Astrocyte (in vitro differentiated cells and primary cell): Measurements from ENCODE around the gene TRAM1L1. TPM values are rescaled to one million over a fixed set of nuclear protein-coding genes. Genes with fewer than 3 reads are reported as not detected.
A peak's percentile ranks its signal among the peaks of the same experiment; 100 is the strongest.

Source experiments
- DNase-seq: peaks from one replicate; pipeline ENCODE4 v3.0.0-alpha.2; 2010; ENCODE audit warnings: low read depth
- FAIRE-seq: peaks from 2 replicates; lab custom pipeline; 2011; peaks lifted over from hg19 to GRCh38; lab: Jason Lieb, UNC
- H2AFZ ChIP-seq: 2 replicates; pipeline ENCODE4 v1.6.0; 2012; ENCODE audit warnings: low read depth, low read length, inconsistent platforms
- H3K27ac ChIP-seq: 2 replicates; pipeline ENCODE4 v1.5.1; 2011; ENCODE audit warnings: low read depth, low read length, inconsistent platforms
- H3K27me3 ChIP-seq: 2 replicates; pipeline ENCODE4 v1.6.0; 2011; ENCODE audit warnings: low read length, inconsistent platforms; ENCODE audit not compliant: insufficient read depth
- H3K36me3 ChIP-seq: 2 replicates; pipeline ENCODE4 v1.5.1; 2011; ENCODE audit warnings: low read length, inconsistent platforms; ENCODE audit not compliant: insufficient read depth
- H3K4me1 ChIP-seq: 2 replicates; pipeline ENCODE4 v1.5.1; 2011; ENCODE audit warnings: low read length, inconsistent platforms; ENCODE audit not compliant: insufficient read depth
- H3K4me2 ChIP-seq: 2 replicates; pipeline ENCODE4 v1.6.0; 2012; ENCODE audit warnings: low read length, inconsistent platforms
- H3K4me3 ChIP-seq: 2 replicates; pipeline ENCODE4 v1.5.1; 2011; ENCODE audit warnings: low read depth, mild to moderate bottlenecking, low read length, inconsistent platforms; ENCODE audit not compliant: insufficient read depth
- H3K79me2 ChIP-seq: 2 replicates; pipeline ENCODE4 v1.6.0; 2012; ENCODE audit warnings: mild to moderate bottlenecking, low read length, inconsistent platforms; ENCODE audit not compliant: insufficient read depth
- H3K9ac ChIP-seq: 2 replicates; pipeline ENCODE4 v1.6.0; 2012; ENCODE audit warnings: mild to moderate bottlenecking, low read length, inconsistent platforms
- H3K9me3 ChIP-seq: 2 replicates; pipeline ENCODE4 v1.5.1; 2012; ENCODE audit warnings: low read depth, mild to moderate bottlenecking, low read length, inconsistent platforms; ENCODE audit not compliant: insufficient read depth
- H4K20me1 ChIP-seq: 2 replicates; pipeline ENCODE4 v1.6.0; 2012; ENCODE audit warnings: low read length, inconsistent platforms; ENCODE audit not compliant: insufficient read depth
- H3K27ac Mint-ChIP-seq: one replicate; pipeline ENCODE4 v1.8.0; 2021; ENCODE audit warnings: mild to moderate bottlenecking, mixed read lengths; ENCODE audit not compliant: unreplicated experiment
- H3K27me3 Mint-ChIP-seq: one replicate; pipeline ENCODE4 v1.8.0; 2021; ENCODE audit warnings: low read depth, mixed read lengths; ENCODE audit not compliant: unreplicated experiment
- H3K36me3 Mint-ChIP-seq: one replicate; pipeline ENCODE4 v1.8.0; 2021; ENCODE audit warnings: low read depth, mixed read lengths; ENCODE audit not compliant: unreplicated experiment
- H3K4me1 Mint-ChIP-seq: one replicate; pipeline ENCODE4 v1.8.0; 2021; ENCODE audit warnings: low read depth, mixed read lengths; ENCODE audit not compliant: unreplicated experiment
- H3K4me3 Mint-ChIP-seq: one replicate; pipeline ENCODE4 v1.8.0; 2021; ENCODE audit warnings: mild to moderate bottlenecking, moderate library complexity, mixed read lengths; ENCODE audit not compliant: unreplicated experiment
- H3K9me3 Mint-ChIP-seq: one replicate; pipeline ENCODE4 v1.8.0; 2021; ENCODE audit warnings: mild to moderate bottlenecking, mixed read lengths; ENCODE audit not compliant: unreplicated experiment
- EZH2 ChIP-seq: IDR thresholded peaks from 2 replicates; pipeline ENCODE4 v1.6.1; 2012; ENCODE audit warnings: mild to moderate bottlenecking, low read length, inconsistent platforms; ENCODE audit not compliant: insufficient read depth
- total RNA-seq: library from RNA; stranded (reverse); gene quantifications from 2 replicates; pipeline ENCODE4 v1.2.1, GENCODE V29; 2021
- TF ChIP-seq, protein P1 (sequence below): IDR thresholded peaks from 2 replicates; pipeline ENCODE4 v1.5.1; 2011; ENCODE audit warnings: low read depth, mild to moderate bottlenecking, inconsistent platforms, low read length, moderate library complexity; ENCODE audit not compliant: insufficient read depth

Gene TRAM1L1
- total RNA-seq, 1 donor from 2014 or later: 2.3 TPM

DNA sequence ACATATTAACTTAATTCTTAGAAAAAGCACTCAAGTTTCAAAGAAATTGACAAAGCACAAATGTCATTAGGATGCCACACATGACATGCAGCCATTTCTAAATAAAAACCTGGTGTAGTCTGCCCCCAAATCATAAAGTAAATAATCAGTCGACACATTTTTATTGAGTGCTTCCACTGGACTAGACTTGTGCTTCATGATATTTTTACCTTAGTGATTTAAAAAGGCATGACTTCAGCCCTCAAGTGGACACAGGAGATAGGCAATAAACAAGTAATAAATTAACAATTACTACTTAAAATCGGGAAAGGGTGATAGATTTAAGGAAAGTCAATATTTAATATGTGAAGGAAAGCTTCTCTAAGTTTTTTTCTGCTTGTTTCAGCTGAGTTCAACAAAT is 7.6 kb downstream of the TRAM1L1 start:
- no peak overlapping the region for H3K9ac ChIP-seq
- no peak for DNase-seq
- no peak overlapping the region for H3K27ac ChIP-seq
- H3K27me3 ChIP-seq: no peaks in the 10 kb centered on the region
- H3K4me1 Mint-ChIP-seq: no peaks in the 10 kb centered on the region
- H3K4me1 ChIP-seq: no peaks in the 10 kb centered on the region
- H3K36me3 Mint-ChIP-seq: no peaks in the 10 kb centered on the region
- TF ChIP-seq, protein P1, sequence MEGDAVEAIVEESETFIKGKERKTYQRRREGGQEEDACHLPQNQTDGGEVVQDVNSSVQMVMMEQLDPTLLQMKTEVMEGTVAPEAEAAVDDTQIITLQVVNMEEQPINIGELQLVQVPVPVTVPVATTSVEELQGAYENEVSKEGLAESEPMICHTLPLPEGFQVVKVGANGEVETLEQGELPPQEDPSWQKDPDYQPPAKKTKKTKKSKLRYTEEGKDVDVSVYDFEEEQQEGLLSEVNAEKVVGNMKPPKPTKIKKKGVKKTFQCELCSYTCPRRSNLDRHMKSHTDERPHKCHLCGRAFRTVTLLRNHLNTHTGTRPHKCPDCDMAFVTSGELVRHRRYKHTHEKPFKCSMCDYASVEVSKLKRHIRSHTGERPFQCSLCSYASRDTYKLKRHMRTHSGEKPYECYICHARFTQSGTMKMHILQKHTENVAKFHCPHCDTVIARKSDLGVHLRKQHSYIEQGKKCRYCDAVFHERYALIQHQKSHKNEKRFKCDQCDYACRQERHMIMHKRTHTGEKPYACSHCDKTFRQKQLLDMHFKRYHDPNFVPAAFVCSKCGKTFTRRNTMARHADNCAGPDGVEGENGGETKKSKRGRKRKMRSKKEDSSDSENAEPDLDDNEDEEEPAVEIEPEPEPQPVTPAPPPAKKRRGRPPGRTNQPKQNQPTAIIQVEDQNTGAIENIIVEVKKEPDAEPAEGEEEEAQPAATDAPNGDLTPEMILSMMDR: no peak
- TF ChIP-seq EZH2: no peak
- H3K4me2 ChIP-seq: no peak overlapping the region
- H3K36me3 ChIP-seq: no peaks in the 10 kb centered on the region
- no peaks in the 10 kb centered on the region for H4K20me1 ChIP-seq
- H3K27ac Mint-ChIP-seq: no peak overlapping the region
- H3K9me3 ChIP-seq: no peaks in the 10 kb centered on the region
- H3K79me2 ChIP-seq: no peaks in the 10 kb centered on the region
- H3K4me3 Mint-ChIP-seq: no peak overlapping the region
- no peaks in the 10 kb centered on the region for H3K27me3 Mint-ChIP-seq
- FAIRE-seq: no peak
- H2AFZ ChIP-seq: no peak overlapping the region
- H3K4me3 ChIP-seq: no peak overlapping the region
- no peaks in the 10 kb centered on the region for H3K9me3 Mint-ChIP-seq

DNA sequence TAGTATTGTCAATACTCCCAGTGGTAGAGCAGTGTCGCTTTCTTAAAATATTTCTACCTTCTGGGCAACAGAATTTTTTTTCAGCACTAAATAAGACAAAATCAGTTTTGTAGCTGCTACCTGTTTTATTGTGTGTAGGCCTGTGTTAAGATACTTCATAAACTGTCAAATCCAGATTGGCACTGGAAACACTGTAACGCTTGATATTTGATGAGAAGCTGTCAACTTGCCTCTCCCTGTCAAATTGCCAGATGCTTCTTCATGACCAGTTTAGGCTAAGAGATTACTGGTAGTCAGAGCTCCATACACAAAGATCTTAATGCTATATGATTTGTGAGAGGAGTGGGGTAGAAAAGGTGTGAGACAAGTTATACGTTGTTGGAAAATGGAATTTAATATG is 17.3 kb downstream of the TRAM1L1 start:
- no peaks in the 10 kb centered on the region for H3K9me3 ChIP-seq
- no peak overlapping the region for H2AFZ ChIP-seq
- Mint-ChIP-seq H3K9me3 (peaks cover 2% of the 10 kb centered on the region), H3K27me3 (no peaks in the 10 kb centered on the region), H3K4me3 (no peak overlapping the region), H3K4me1 (no peaks in the 10 kb centered on the region), H3K27ac (no peak overlapping the region), H3K36me3 (no peaks in the 10 kb centered on the region)
- H3K4me3 ChIP-seq: no peak overlapping the region
- H3K4me1 ChIP-seq: peaks cover 6% of the 10 kb centered on the region
- H3K79me2 ChIP-seq: no peaks in the 10 kb centered on the region
- TF ChIP-seq EZH2: no peak
- TF ChIP-seq, protein P1: no peak
- H3K27me3 ChIP-seq: no peaks in the 10 kb centered on the region
- no peaks in the 10 kb centered on the region for H4K20me1 ChIP-seq
- no peak overlapping the region for H3K4me2 ChIP-seq
- no peaks in the 10 kb centered on the region for H3K36me3 ChIP-seq
- no peak overlapping the region for H3K27ac ChIP-seq
- no peak overlapping the region for H3K9ac ChIP-seq
- no peak for DNase-seq
- no peak for FAIRE-seq

DNA sequence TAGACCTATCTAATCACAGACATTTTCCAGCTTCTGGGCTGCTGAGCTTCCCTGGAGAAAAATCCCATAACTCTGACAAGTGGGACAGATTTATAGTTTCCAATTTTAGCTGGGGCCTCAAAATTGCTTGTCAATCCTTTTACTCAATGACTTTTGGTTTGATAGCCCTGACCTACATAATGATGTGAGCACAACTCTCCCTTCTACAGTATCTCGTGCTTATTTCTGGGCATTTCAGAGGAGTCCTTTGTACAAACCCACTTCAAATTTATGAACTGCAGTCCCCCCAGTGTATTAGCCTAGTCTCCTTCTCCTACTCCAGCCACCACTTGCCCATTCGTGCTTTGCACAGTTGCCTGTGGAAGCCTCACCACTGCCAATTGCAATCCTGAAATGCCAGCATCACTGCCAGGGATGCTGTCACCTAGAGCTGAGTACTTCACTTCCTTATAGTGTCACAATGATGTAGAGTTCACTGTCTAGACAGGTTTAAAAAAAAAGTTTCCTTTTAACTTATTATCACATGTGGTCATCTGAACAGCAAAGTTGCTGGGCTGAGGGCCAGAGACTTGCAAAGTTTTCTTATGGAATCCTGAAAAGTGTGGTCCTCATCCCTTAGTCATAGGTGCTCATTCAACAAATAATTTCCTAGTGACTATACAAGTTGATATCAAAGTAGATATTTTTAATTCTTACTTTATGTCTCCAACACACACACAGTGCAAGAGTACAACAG is 21.2 kb downstream of the TRAM1L1 start:
- H3K27me3 ChIP-seq: no peaks in the 10 kb centered on the region
- Mint-ChIP-seq H3K27me3 (no peaks in the 10 kb centered on the region), H3K27ac (peak overlapping the region; percentile 75), H3K4me3 (no peak overlapping the region), H3K36me3 (no peaks in the 10 kb centered on the region), H3K9me3 (peaks cover 2% of the 10 kb centered on the region), H3K4me1 (no peaks in the 10 kb centered on the region)
- H3K27ac ChIP-seq: peak overlapping the region; percentile 66
- H3K9me3 ChIP-seq: no peaks in the 10 kb centered on the region
- H2AFZ ChIP-seq: no peak overlapping the region
- peak overlapping the region; percentile 15 for H3K4me2 ChIP-seq
- no peak overlapping the region for H3K9ac ChIP-seq
- H3K4me1 ChIP-seq: peaks cover 6% of the 10 kb centered on the region
- no peaks in the 10 kb centered on the region for H3K36me3 ChIP-seq
- TF ChIP-seq, protein P1: no peak
- no peak for TF ChIP-seq EZH2
- no peaks in the 10 kb centered on the region for H3K79me2 ChIP-seq
- H4K20me1 ChIP-seq: no peaks in the 10 kb centered on the region
- DNase-seq (peak; percentile 94), FAIRE-seq (no peak)
- H3K4me3 ChIP-seq: no peak overlapping the region
